ENCODE results near the gene DUS4L.

- TF ChIP-seq CTCF (IDR thresholded peaks at IDR 0.05; ENCODE audit: low read length) (no peak), EZH2phosphoT487 (IDR thresholded peaks at IDR 0.05; ENCODE audit: low read length) (no peak)
These were observed 27.6 kb downstream of the DUS4L start for GRCh38 chr7:107591421-107591820.

All from MM.1S (cell line).